MCF 10A (cell line): ENCODE results near the gene ADD3. TPM values are rescaled to one million over a fixed set of nuclear protein-coding genes. Genes with fewer than 3 reads are reported as not detected.
A peak's percentile ranks its signal among the peaks of the same experiment; 100 is the strongest.

ENCODE experiments used
- BruUV-seq: library from RNA; stranded (reverse); fragments of 400-500 nt; replicated peaks from 2 replicates; lab custom pipeline; 2021; lab: Mats Ljungman, UMichigan
- CTCF ChIA-PET: fragments of 300-600 bp; sonication (Branson Sonifier 250); formaldehyde crosslinking; extraction: SDS; loops from one replicate; lab custom pipeline; 2021; ENCODE audit warnings: antibody characterized with exemption, inconsistent platforms; lab: Yijun Ruan, JAX
- POLR2A ChIA-PET: fragments of 300-600, 350-650 bp; sonication (Branson Sonifier 250); formaldehyde crosslinking; extraction: SDS; loops from one replicate; lab custom pipeline; 2020; ENCODE audit warnings: antibody characterized with exemption, inconsistent platforms; lab: Yijun Ruan, JAX
- DNase-seq: peaks from one replicate; pipeline ENCODE4 v3.0.0-alpha.2; 2018; ENCODE audit not compliant: unreplicated experiment
- H3K27ac Mint-ChIP-seq: one replicate; pipeline ENCODE4 v1.8.0; 2022; ENCODE audit warnings: mild to moderate bottlenecking, low read depth, mixed read lengths; ENCODE audit not compliant: unreplicated experiment
- H3K27me3 Mint-ChIP-seq: one replicate; pipeline ENCODE4 v1.8.0; 2022; ENCODE audit warnings: mixed read lengths; ENCODE audit not compliant: insufficient read depth, unreplicated experiment
- H3K36me3 Mint-ChIP-seq: one replicate; pipeline ENCODE4 v1.8.0; 2022; ENCODE audit warnings: mild to moderate bottlenecking, moderate library complexity, mixed read lengths; ENCODE audit not compliant: insufficient read depth, unreplicated experiment
- H3K4me1 Mint-ChIP-seq: one replicate; pipeline ENCODE4 v1.8.0; 2022; ENCODE audit warnings: mixed read lengths; ENCODE audit not compliant: insufficient read depth, unreplicated experiment
- H3K4me3 Mint-ChIP-seq: one replicate; pipeline ENCODE4 v1.8.0; 2022; ENCODE audit warnings: mild to moderate bottlenecking, moderate library complexity, mixed read lengths; ENCODE audit not compliant: unreplicated experiment
- H3K9me3 Mint-ChIP-seq: one replicate; pipeline ENCODE4 v1.8.0; 2022; ENCODE audit warnings: mixed read lengths; ENCODE audit not compliant: unreplicated experiment
- CTCF ChIP-seq: fragments of 200-600 bp; IDR thresholded peaks from one replicate; pipeline ENCODE4 v1.8.0; 2022; ENCODE audit warnings: antibody characterized with exemption, mild to moderate bottlenecking; ENCODE audit not compliant: unreplicated experiment
- intact Hi-C: fragments of 100-400 bp; cut with micrococcal nuclease; formaldehyde crosslinking; loops from 2 replicates; pipeline ENCODE4 v1.14.1; 2022
- total RNA-seq: library from RNA; stranded (reverse); gene quantifications from 2 replicates; pipeline ENCODE4 v1.2.3, GENCODE V29; 2022

Gene ADD3
- total RNA-seq, 1 experiment from 2014 or later, result 14.5 TPM

- no TSS peak for BruUV-seq
- TF ChIP-seq CTCF, result no peak
- Mint-ChIP-seq H3K27me3 (no peaks in the 10 kb centered on the region), H3K4me3 (no peak overlapping the region), H3K9me3 (no peaks in the 10 kb centered on the region), H3K36me3 (no peaks in the 10 kb centered on the region), H3K27ac (peak overlapping the region; percentile 19), H3K4me1 (peaks cover 17% of the 10 kb centered on the region)
- DNase-seq, result peak; percentile 66
- CTCF ChIA-PET, result interaction anchor here (1.0 to 3.7 kb wide), 4 partner anchors 95 to 125 kb away, joined by 4 to 28 read pairs (median 7); no protein-coding TSS in a partner anchor
- POLR2A ChIA-PET, result interaction anchor here (0.7 to 3.6 kb wide), 15 partner anchors 25 to 202 kb away, joined by 3 to 23 read pairs (median 5); partner anchors contain the start of gene XPNPEP1
- intact Hi-C loops, result loop anchor here (2.0 kb wide), 1 partner anchor 124 kb away; no protein-coding TSS in a partner anchor
Measured at GRCh38 chr10:110008518-110009339, 945 bp downstream of the ADD3 start.

GRCh38 chr10:110009736-110010475 lies 2.1 kb downstream of the ADD3 start:
- Mint-ChIP-seq H3K27ac (no peak overlapping the region), H3K27me3 (no peaks in the 10 kb centered on the region), H3K36me3 (no peaks in the 10 kb centered on the region), H3K4me3 (no peak overlapping the region), H3K4me1 (peaks cover 17% of the 10 kb centered on the region), H3K9me3 (no peaks in the 10 kb centered on the region)
- CTCF ChIA-PET, result interaction anchor here (0.5 to 3.7 kb wide), 7 partner anchors 31 to 214 kb away, joined by 3 to 28 read pairs (median 4); no protein-coding TSS in a partner anchor
- DNase-seq, result no peak
- intact Hi-C loops, result loop anchor here (2.0 kb wide), 1 partner anchor 125 kb away; no protein-coding TSS in a partner anchor
- no TSS peak for BruUV-seq
- TF ChIP-seq CTCF, result no peak
- POLR2A ChIA-PET, result interaction anchor here (1.3 to 3.6 kb wide), 4 partner anchors 86 to 117 kb away, joined by 4 to 23 read pairs (median 6); partner anchors contain the start of gene XPNPEP1

- BruUV-seq, result no TSS peak
- Mint-ChIP-seq H3K4me1 (peaks cover 17% of the 10 kb centered on the region), H3K36me3 (no peaks in the 10 kb centered on the region), H3K4me3 (no peak overlapping the region), H3K27ac (no peak overlapping the region), H3K27me3 (no peaks in the 10 kb centered on the region), H3K9me3 (no peaks in the 10 kb centered on the region)
- ChIA-PET CTCF (interaction anchor here (0.5 to 3.7 kb wide), 7 partner anchors 27 to 213 kb away, joined by 3 to 28 read pairs (median 4); no protein-coding TSS in a partner anchor), POLR2A (interaction anchor here (3.6 kb wide), 1 partner anchor 118 kb away, joined by 23 read pairs; no protein-coding TSS in a partner anchor)
- DNase-seq, result no peak
- intact Hi-C loops, result no loop called here
- no peak for TF ChIP-seq CTCF
Measured at GRCh38 chr10:110010486-110011378, 2.9 kb downstream of the ADD3 start.
